Choroid plexus epithelial cell (primary cell): ENCODE results near the gene TNS1.

Experiments
- DNase-seq: peaks from one replicate; pipeline ENCODE4 v3.0.0-alpha.2; 2010; ENCODE audit warnings: low read depth
- H3K4me3 ChIP-seq: 2 replicates; pipeline ENCODE4 v1.5.1; 2011; ENCODE audit warnings: low read depth, mild to moderate bottlenecking, control low read depth, low read length, moderate library complexity
- TF ChIP-seq, protein P1 (sequence below): conservative IDR thresholded peaks from 2 replicates; pipeline ENCODE4 v1.5.1; 2011; ENCODE audit warnings: low read depth, mild to moderate bottlenecking, control low read depth, inconsistent platforms, low read length, moderate library complexity

TNS1 gene

GRCh38 chr2:217950401-217950871 is 52.4 kb downstream of the TNS1 start:
- H3K4me3 ChIP-seq = no peak overlapping the region
- no peak for DNase-seq
- TF ChIP-seq, protein P1, sequence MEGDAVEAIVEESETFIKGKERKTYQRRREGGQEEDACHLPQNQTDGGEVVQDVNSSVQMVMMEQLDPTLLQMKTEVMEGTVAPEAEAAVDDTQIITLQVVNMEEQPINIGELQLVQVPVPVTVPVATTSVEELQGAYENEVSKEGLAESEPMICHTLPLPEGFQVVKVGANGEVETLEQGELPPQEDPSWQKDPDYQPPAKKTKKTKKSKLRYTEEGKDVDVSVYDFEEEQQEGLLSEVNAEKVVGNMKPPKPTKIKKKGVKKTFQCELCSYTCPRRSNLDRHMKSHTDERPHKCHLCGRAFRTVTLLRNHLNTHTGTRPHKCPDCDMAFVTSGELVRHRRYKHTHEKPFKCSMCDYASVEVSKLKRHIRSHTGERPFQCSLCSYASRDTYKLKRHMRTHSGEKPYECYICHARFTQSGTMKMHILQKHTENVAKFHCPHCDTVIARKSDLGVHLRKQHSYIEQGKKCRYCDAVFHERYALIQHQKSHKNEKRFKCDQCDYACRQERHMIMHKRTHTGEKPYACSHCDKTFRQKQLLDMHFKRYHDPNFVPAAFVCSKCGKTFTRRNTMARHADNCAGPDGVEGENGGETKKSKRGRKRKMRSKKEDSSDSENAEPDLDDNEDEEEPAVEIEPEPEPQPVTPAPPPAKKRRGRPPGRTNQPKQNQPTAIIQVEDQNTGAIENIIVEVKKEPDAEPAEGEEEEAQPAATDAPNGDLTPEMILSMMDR = no peak

GRCh38 chr2:217949447-217949846 is 53.3 kb downstream of the TNS1 start:
- H3K4me3 ChIP-seq = no peak overlapping the region
- TF ChIP-seq, protein P1 = no peak
- DNase-seq = no peak

- TF ChIP-seq, protein P1 = no peak
- H3K4me3 ChIP-seq = no peak overlapping the region
- DNase-seq = no peak
These were observed 53.9 kb downstream of the TNS1 start for GRCh38 chr2:217948897-217949296.

DNA sequence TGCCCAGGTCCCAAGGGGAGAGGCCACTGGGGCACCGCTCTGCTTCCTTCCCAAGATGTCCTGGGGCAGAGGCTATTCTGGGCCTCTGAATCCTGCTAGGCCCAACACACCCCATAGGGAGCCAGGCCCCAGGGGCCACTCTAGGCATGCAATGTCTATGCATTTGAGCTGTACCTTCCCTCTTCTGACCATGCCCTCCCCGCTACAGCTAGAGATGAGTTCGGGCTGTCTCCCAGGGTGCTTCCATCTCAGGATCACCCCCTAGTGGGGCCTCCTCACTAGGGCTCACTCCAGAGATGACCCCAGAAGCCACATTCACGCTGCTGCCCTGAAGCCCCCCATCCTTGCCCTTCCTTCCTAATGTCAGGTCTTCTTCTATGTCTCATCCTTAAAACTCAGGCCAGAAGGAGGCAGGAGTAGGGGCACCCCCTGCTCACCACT is 54.4 kb downstream of the TNS1 start:
- DNase-seq = no peak
- H3K4me3 ChIP-seq = no peak overlapping the region
- TF ChIP-seq, protein P1 = peak; percentile 1

DNA sequence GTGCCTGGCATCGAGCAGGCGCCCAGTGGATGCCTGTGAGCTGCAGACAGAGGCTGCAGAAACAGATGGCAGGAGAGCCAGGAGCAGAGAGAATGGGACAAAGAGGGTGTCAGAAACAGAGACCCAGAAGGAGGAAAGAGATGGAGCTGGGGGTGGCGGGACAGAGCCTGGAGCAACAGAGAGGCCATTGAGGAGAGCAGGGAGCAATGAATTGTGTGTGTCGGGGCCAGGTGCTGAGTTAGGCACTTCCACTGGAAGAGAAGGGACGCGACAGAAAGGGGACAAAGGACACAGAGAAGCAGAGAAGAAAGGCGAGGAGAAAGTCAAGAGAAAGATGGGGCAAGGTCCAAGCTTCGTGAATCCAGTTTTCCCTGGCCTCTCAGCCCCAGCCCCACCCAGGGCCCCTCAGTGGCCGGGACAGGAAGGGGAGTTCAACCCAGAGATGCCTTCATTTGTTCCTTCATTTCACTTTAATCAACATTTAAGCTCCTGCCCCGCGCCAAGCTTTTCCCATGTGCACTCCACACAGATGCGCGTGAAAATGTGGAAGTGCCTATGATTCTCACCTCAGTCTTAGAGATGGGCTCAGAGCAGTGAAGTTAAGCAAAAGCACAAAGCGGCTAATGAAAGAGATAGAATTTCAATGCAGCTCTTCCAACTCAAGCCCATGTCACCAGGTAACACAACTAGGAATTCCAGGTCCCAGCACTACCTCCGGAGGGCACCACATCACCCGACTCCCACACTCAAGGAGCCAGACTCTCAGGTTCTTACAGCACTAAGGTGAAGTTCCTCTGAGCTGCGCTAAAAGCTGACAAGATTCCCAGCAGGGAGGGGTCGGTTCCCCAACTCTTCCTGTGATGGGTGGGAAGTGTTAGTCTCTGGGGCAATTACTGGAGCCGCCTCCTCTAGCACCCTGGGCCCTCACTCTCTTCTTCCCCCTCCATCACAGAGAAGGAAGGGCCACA is 55.1 kb downstream of the TNS1 start:
- DNase-seq = no peak
- H3K4me3 ChIP-seq = no peak overlapping the region
- TF ChIP-seq, protein P1 = peak; percentile 33

- TF ChIP-seq, protein P1 = no peak
- DNase-seq = no peak
- H3K4me3 ChIP-seq = no peak overlapping the region
These were observed 56.7 kb downstream of the TNS1 start for GRCh38 chr2:217946051-217946450.
